ENCODE results near the gene SLC52A1.
"Not testable (repeated sequence)": the region's sequence is repeated elsewhere in the genome, so short reads cannot be mapped to it uniquely, and the experiment has no call there.

The SLC52A1 gene

GRCh38 chr17:5035315-5035714 lies at the start of gene SLC52A1:
TSS of gene SLC52A1 (minus strand) at chr17:5035426. CDS start at chr17:5034606, 820 bp downstream.
- peak; percentile 59 for DNase-seq

GRCh38 chr17:5080591-5080990 lies 45.4 kb upstream of the SLC52A1 start:
- DNase-seq = no peak

GRCh38 chr17:5078106-5079028 lies 43.1 kb upstream of the SLC52A1 start, which contains the start of gene ZFP3:
TSS of gene ZFP3 (plus strand) at chr17:5078467. CDS start at chr17:5091505, 13,038 bp downstream.
- DNase-seq = peak; percentile 54

- DNase-seq = no peak
Observed at GRCh38 chr17:5077781-5078105, 42.5 kb upstream of the SLC52A1 start.

- not testable (repeated sequence) for DNase-seq
Observed at GRCh38 chr17:5077275-5077674, 42.0 kb upstream of the SLC52A1 start.

GRCh38 chr17:5075472-5075871 lies 40.2 kb upstream of the SLC52A1 start:
- DNase-seq = not testable (repeated sequence)

- no peak for DNase-seq
Observed at GRCh38 chr17:5069724-5070123, 34.5 kb upstream of the SLC52A1 start.

GRCh38 chr17:5068236-5068635 lies 33.0 kb upstream of the SLC52A1 start:
- DNase-seq = no peak

GRCh38 chr17:5065227-5065744 lies 30.1 kb upstream of the SLC52A1 start:
- no peak for DNase-seq

GRCh38 chr17:5055543-5055942 lies 20.3 kb upstream of the SLC52A1 start:
- DNase-seq = no peak

GRCh38 chr17:5050278-5050677 lies 15.1 kb upstream of the SLC52A1 start:
- no peak for DNase-seq

GRCh38 chr17:5049314-5049841 lies 14.2 kb upstream of the SLC52A1 start:
- no peak for DNase-seq

GRCh38 chr17:5047446-5047845 lies 12.2 kb upstream of the SLC52A1 start:
- DNase-seq = no peak

GRCh38 chr17:5045496-5045895 lies 10.3 kb upstream of the SLC52A1 start:
- DNase-seq = no peak

GRCh38 chr17:5044630-5045029 lies 9.4 kb upstream of the SLC52A1 start:
- no peak for DNase-seq

GRCh38 chr17:5043524-5043923 lies 8.3 kb upstream of the SLC52A1 start:
- DNase-seq = no peak

- DNase-seq = no peak
Observed at GRCh38 chr17:5042157-5043022, 7.2 kb upstream of the SLC52A1 start.

GRCh38 chr17:5034651-5035050 lies 575 bp downstream of the SLC52A1 start:
- DNase-seq = no peak

GRCh38 chr17:5034063-5034462 lies 1.2 kb downstream of the SLC52A1 start:
- no peak for DNase-seq

GRCh38 chr17:5033352-5034015 lies 1.7 kb downstream of the SLC52A1 start:
- no peak for DNase-seq

- no peak for DNase-seq
Observed at GRCh38 chr17:5032865-5033264, 2.4 kb downstream of the SLC52A1 start.

- DNase-seq = peak; percentile 63
Observed at GRCh38 chr17:5031365-5032082, 3.7 kb downstream of the SLC52A1 start.

All from 8988T (cell line).